SKM-1 treated with dmso at 0.1 percent for 144 hours (cell line): ENCODE data around the gene ANXA10.
"Not testable (repeated sequence)": the region's sequence is repeated elsewhere in the genome, so short reads cannot be mapped to it uniquely, and the experiment has no call there.

Experiments used
- DNase-seq: peaks from one replicate; lab custom pipeline; 2025; ENCODE audit not compliant: unreplicated experiment; lab: John Stamatoyannopoulos, UW

Gene ANXA10

GRCh38 chr4:168092176-168092712 lies at the start of gene ANXA10:
Gene ANXA10 (plus strand): TSS chr4:168092537. CDS start chr4:168092701, 164 bp downstream.
- no peak for DNase-seq

GRCh38 chr4:168045354-168045753 lies 47.0 kb upstream of the ANXA10 start:
- no peak for DNase-seq

- no peak for DNase-seq
Observed at GRCh38 chr4:168050002-168050401, 42.3 kb upstream of the ANXA10 start.

- no peak for DNase-seq
Observed at GRCh38 chr4:168051526-168051925, 40.8 kb upstream of the ANXA10 start.

- no peak for DNase-seq
Observed at GRCh38 chr4:168057412-168057811, 34.9 kb upstream of the ANXA10 start.

GRCh38 chr4:168059251-168059650 lies 33.1 kb upstream of the ANXA10 start:
- DNase-seq = no peak

- DNase-seq = no peak
Observed at GRCh38 chr4:168063031-168063430, 29.3 kb upstream of the ANXA10 start.

- no peak for DNase-seq
Observed at GRCh38 chr4:168070903-168071302, 21.4 kb upstream of the ANXA10 start.

- DNase-seq = no peak
Observed at GRCh38 chr4:168071304-168071703, 21.0 kb upstream of the ANXA10 start.

GRCh38 chr4:168074861-168075260 lies 17.5 kb upstream of the ANXA10 start:
- DNase-seq = no peak

GRCh38 chr4:168076989-168077725 lies 15.2 kb upstream of the ANXA10 start:
- peak; percentile 31 for DNase-seq

- DNase-seq = no peak
Observed at GRCh38 chr4:168077726-168078239, 14.6 kb upstream of the ANXA10 start.

- DNase-seq = no peak
Observed at GRCh38 chr4:168082379-168082778, 10.0 kb upstream of the ANXA10 start.

GRCh38 chr4:168095776-168096406 lies 3.6 kb downstream of the ANXA10 start:
- no peak for DNase-seq

GRCh38 chr4:168096407-168096784 lies 4.1 kb downstream of the ANXA10 start:
- DNase-seq = no peak

- no peak for DNase-seq
Observed at GRCh38 chr4:168097161-168097560, 4.8 kb downstream of the ANXA10 start.

- no peak for DNase-seq
Observed at GRCh38 chr4:168098248-168098717, 5.9 kb downstream of the ANXA10 start.

- no peak for DNase-seq
Observed at GRCh38 chr4:168099195-168099594, 6.9 kb downstream of the ANXA10 start.

- DNase-seq = no peak
Observed at GRCh38 chr4:168101026-168101425, 8.7 kb downstream of the ANXA10 start.

GRCh38 chr4:168102403-168102802 lies 10.1 kb downstream of the ANXA10 start:
- DNase-seq = no peak

- DNase-seq = no peak
Observed at GRCh38 chr4:168109527-168109926, 17.2 kb downstream of the ANXA10 start.

- not testable (repeated sequence) for DNase-seq
Observed at GRCh38 chr4:168113059-168113458, 20.7 kb downstream of the ANXA10 start.
